Mesendoderm (in vitro differentiated cells): ENCODE results near the gene RAB5IF.

ENCODE experiments used
- DNase-seq: peaks from one replicate; pipeline ENCODE4 v3.0.0; 2013
- H2AK5ac ChIP-seq: 2 replicates; pipeline ENCODE4 v1.6.1; 2013; ENCODE audit warnings: low read length, inconsistent platforms
- H2BK120ac ChIP-seq: 2 replicates; pipeline ENCODE4 v1.6.1; 2013; ENCODE audit warnings: low read depth, mild to moderate bottlenecking, low read length, moderate library complexity, mixed read lengths
- H2BK15ac ChIP-seq: replicated peaks from 2 replicates; pipeline ENCODE4 v1.6.1; 2013; ENCODE audit warnings: low read depth, mild to moderate bottlenecking, moderate library complexity
- H2BK5ac ChIP-seq: 2 replicates; pipeline ENCODE4 v1.6.1; 2013; ENCODE audit warnings: low read length, inconsistent platforms
- H3K18ac ChIP-seq: 2 replicates; pipeline ENCODE4 v1.6.1; 2013; ENCODE audit warnings: mild to moderate bottlenecking, low read length, mixed read lengths
- H3K23ac ChIP-seq: one replicate; pipeline ENCODE4 v1.6.1; 2013; ENCODE audit warnings: low read length
- H3K27ac ChIP-seq: 2 replicates; pipeline ENCODE4 v1.5.1; 2013; ENCODE audit warnings: low read depth, mild to moderate bottlenecking, inconsistent platforms, low read length, moderate library complexity
- H3K27me3 ChIP-seq: 2 replicates; pipeline ENCODE4 v1.6.1; 2013; ENCODE audit warnings: low read length, control low read depth, mild to moderate bottlenecking, inconsistent platforms; ENCODE audit not compliant: insufficient read depth, poor library complexity
- H3K36me3 ChIP-seq: 2 replicates; pipeline ENCODE4 v1.6.1; 2013; ENCODE audit warnings: low read length, inconsistent platforms; ENCODE audit not compliant: control insufficient read depth, insufficient read depth
- H3K4ac ChIP-seq: one replicate; pipeline ENCODE4 v1.6.1; 2013; ENCODE audit warnings: low read depth, mild to moderate bottlenecking, low read length, moderate library complexity
- H3K4me1 ChIP-seq: 2 replicates; pipeline ENCODE4 v1.6.1; 2013; ENCODE audit warnings: low read depth, low read length, inconsistent platforms; ENCODE audit not compliant: control insufficient read depth
- H3K4me2 ChIP-seq: 2 replicates; pipeline ENCODE4 v1.6.1; 2013; ENCODE audit warnings: low read length
- H3K4me3 ChIP-seq: 2 replicates; pipeline ENCODE4 v1.5.1; 2013; ENCODE audit warnings: mild to moderate bottlenecking, low read length
- H3K56ac ChIP-seq: one replicate; pipeline ENCODE4 v1.6.1; 2013; ENCODE audit warnings: low read length
- H3K79me1 ChIP-seq: 2 replicates; pipeline ENCODE4 v1.6.1; 2013; ENCODE audit warnings: low read length, inconsistent platforms
- H3K79me2 ChIP-seq: 2 replicates; pipeline ENCODE4 v1.6.1; 2013; ENCODE audit warnings: mild to moderate bottlenecking, low read length; ENCODE audit not compliant: control insufficient read depth, insufficient read depth
- H3K9ac ChIP-seq: 2 replicates; pipeline ENCODE4 v1.6.1; 2013; ENCODE audit warnings: low read length, inconsistent platforms
- H4K5ac ChIP-seq: one replicate; pipeline ENCODE4 v1.6.1; 2013; ENCODE audit warnings: low read length
- H4K8ac ChIP-seq: one replicate; pipeline ENCODE4 v1.6.1; 2013; ENCODE audit warnings: low read depth, mild to moderate bottlenecking, control low read depth, low read length, moderate library complexity
- WGBS: extraction: QIAGEN DNeasy Blood & Tissue Kit; methylation state at CpG from one replicate; pipeline ENCODE4 v1.1.7; 2013; ENCODE audit warnings: low lambda C conversion rate, missing lambda C conversion rate; ENCODE audit not compliant: insufficient coverage; ENCODE audit errors: extremely low coverage; 5-methylcytosine and 5-hydroxymethylcytosine counted together

Gene RAB5IF

GRCh38 chr20:36647196-36648121 is 41.9 kb downstream of the RAB5IF start:
- no peaks in the 10 kb centered on the region for H3K79me2 ChIP-seq
- H2BK15ac ChIP-seq: no peak overlapping the region
- H3K27me3 ChIP-seq: no peaks in the 10 kb centered on the region
- no peak overlapping the region for H4K8ac ChIP-seq
- no CpG with 5 or more reads among the region's 8 CpGs for WGBS
- no peaks in the 10 kb centered on the region for H3K4me1 ChIP-seq
- H2BK5ac ChIP-seq: no peak overlapping the region
- no peak overlapping the region for H3K23ac ChIP-seq
- no peak overlapping the region for H3K4me3 ChIP-seq
- no peak overlapping the region for H3K27ac ChIP-seq
- H3K36me3 ChIP-seq: no peaks in the 10 kb centered on the region
- H3K56ac ChIP-seq: no peak overlapping the region
- no peak overlapping the region for H2AK5ac ChIP-seq
- H3K18ac ChIP-seq: no peak overlapping the region
- H4K5ac ChIP-seq: no peak overlapping the region
- H2BK120ac ChIP-seq: no peak overlapping the region
- DNase-seq: no peak
- H3K4ac ChIP-seq: no peak overlapping the region
- H3K79me1 ChIP-seq: no peaks in the 10 kb centered on the region
- H3K9ac ChIP-seq: no peak overlapping the region
- H3K4me2 ChIP-seq: no peak overlapping the region

DNA sequence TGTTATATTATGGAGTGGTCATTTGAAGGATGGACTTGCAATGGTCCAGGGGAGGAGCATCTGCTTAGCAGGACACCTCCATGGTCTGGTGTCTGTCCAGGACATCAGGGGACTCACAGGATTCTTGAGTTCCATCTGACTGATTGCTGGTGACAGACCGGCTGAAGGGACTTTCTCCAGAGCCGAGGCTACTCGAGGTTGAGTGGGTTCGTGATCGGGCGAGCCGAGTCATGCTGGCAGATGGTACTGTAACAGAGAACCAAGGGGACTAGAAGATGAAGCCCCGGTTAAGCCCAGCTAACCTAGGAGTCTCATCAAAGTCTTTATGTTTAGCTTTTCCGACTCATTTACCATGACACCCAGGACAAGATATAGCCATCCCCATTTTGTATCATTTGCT is 47.9 kb downstream of the RAB5IF start:
- Histone ChIP-seq H3K79me2 (no peaks in the 10 kb centered on the region), H2BK120ac (no peak overlapping the region), H3K18ac (no peak overlapping the region), H3K4me1 (no peaks in the 10 kb centered on the region), H2BK15ac (no peak overlapping the region), H3K4me3 (no peak overlapping the region), H3K79me1 (no peaks in the 10 kb centered on the region), H3K27me3 (no peaks in the 10 kb centered on the region), H2BK5ac (no peak overlapping the region), H3K27ac (no peak overlapping the region), H3K56ac (no peak overlapping the region), H3K9ac (no peak overlapping the region), H3K36me3 (no peaks in the 10 kb centered on the region), H3K4ac (no peak overlapping the region), H3K4me2 (no peak overlapping the region), H4K8ac (no peak overlapping the region), H4K5ac (no peak overlapping the region), H3K23ac (no peak overlapping the region), H2AK5ac (no peak overlapping the region)
- DNase-seq: no peak
- WGBS: no CpG with 5 or more reads among the region's 9 CpGs

- no CpG with 5 or more reads among the region's 8 CpGs for WGBS
- Histone ChIP-seq H3K79me2 (no peaks in the 10 kb centered on the region), H3K27ac (no peak overlapping the region), H3K27me3 (no peaks in the 10 kb centered on the region), H3K23ac (no peak overlapping the region), H3K18ac (no peak overlapping the region), H3K4me2 (no peak overlapping the region), H3K36me3 (no peaks in the 10 kb centered on the region), H4K5ac (no peak overlapping the region), H3K4me1 (no peaks in the 10 kb centered on the region), H2AK5ac (no peak overlapping the region), H2BK15ac (no peak overlapping the region), H2BK5ac (no peak overlapping the region), H3K9ac (no peak overlapping the region), H3K4me3 (no peak overlapping the region), H4K8ac (no peak overlapping the region), H3K56ac (no peak overlapping the region), H2BK120ac (no peak overlapping the region), H3K4ac (no peak overlapping the region), H3K79me1 (no peaks in the 10 kb centered on the region)
- no peak for DNase-seq
Measured at GRCh38 chr20:36654506-36654905, 48.9 kb downstream of the RAB5IF start.

DNA sequence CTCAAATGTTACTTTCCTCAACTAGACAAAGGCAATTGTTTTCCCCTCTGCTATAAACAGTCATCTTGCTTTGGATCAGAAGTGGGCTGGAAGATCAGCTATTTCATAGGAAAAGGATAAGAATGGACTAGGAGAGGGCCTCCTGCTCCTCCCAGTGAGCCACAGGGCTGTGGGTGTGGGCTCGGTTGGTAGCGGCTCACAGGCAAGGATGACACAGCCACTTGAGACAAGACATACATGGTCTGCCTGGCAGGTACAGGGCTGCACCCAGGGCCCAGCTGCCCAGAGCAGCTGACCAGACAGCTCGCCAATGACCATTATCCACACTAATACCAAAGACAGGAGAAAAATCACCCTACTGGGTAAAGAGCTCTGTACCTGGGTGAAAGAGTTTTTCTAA is 49.4 kb downstream of the RAB5IF start:
- H3K79me1 ChIP-seq: no peaks in the 10 kb centered on the region
- H3K4me2 ChIP-seq: no peak overlapping the region
- H4K5ac ChIP-seq: no peak overlapping the region
- H2AK5ac ChIP-seq: no peak overlapping the region
- no peak overlapping the region for H3K23ac ChIP-seq
- no peak overlapping the region for H3K4me3 ChIP-seq
- H3K79me2 ChIP-seq: no peaks in the 10 kb centered on the region
- H2BK120ac ChIP-seq: no peak overlapping the region
- no peaks in the 10 kb centered on the region for H3K4me1 ChIP-seq
- no peak overlapping the region for H2BK15ac ChIP-seq
- no peak overlapping the region for H3K18ac ChIP-seq
- H4K8ac ChIP-seq: no peak overlapping the region
- no peak overlapping the region for H3K27ac ChIP-seq
- no peak overlapping the region for H3K56ac ChIP-seq
- no peak for DNase-seq
- H3K4ac ChIP-seq: no peak overlapping the region
- no peaks in the 10 kb centered on the region for H3K36me3 ChIP-seq
- no peak overlapping the region for H3K9ac ChIP-seq
- no peaks in the 10 kb centered on the region for H3K27me3 ChIP-seq
- no CpG with 5 or more reads among the region's 3 CpGs for WGBS
- H2BK5ac ChIP-seq: no peak overlapping the region

GRCh38 chr20:36656733-36657132 is 51.2 kb downstream of the RAB5IF start:
- Histone ChIP-seq H2AK5ac (no peak overlapping the region), H2BK5ac (no peak overlapping the region), H3K27ac (no peak overlapping the region), H3K79me1 (no peaks in the 10 kb centered on the region), H4K8ac (no peak overlapping the region), H2BK120ac (no peak overlapping the region), H3K36me3 (no peaks in the 10 kb centered on the region), H3K23ac (no peak overlapping the region), H3K4me1 (no peaks in the 10 kb centered on the region), H3K4me2 (no peak overlapping the region), H3K9ac (no peak overlapping the region), H3K4ac (no peak overlapping the region), H3K4me3 (no peak overlapping the region), H3K56ac (no peak overlapping the region), H4K5ac (no peak overlapping the region), H2BK15ac (no peak overlapping the region), H3K79me2 (no peaks in the 10 kb centered on the region), H3K18ac (no peak overlapping the region), H3K27me3 (no peaks in the 10 kb centered on the region)
- WGBS: no CpG with 5 or more reads among the region's 4 CpGs
- no peak for DNase-seq

DNA sequence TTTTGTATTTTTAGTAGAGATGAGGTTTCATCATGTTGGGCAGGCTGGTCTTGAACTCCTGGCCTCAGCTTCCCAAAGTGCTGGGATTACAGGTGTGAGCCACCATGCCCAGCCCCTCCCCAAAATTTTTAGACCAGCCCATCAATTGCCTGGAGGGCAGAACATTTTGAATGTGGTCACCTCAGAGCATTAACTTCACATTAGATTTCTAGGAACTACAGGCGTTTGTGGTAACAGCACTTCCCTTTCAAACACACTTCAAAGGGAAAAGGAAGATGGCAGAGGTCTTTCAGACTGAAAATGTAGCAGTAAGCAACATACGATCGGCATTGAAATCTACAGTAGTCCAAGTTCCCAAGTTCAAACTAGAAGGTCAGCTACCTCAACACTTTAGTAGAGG is 52.7 kb downstream of the RAB5IF start:
- Histone ChIP-seq H3K4me2 (no peak overlapping the region), H3K4me1 (no peaks in the 10 kb centered on the region), H3K9ac (no peak overlapping the region), H3K27ac (no peak overlapping the region), H3K56ac (no peak overlapping the region), H4K8ac (no peak overlapping the region), H3K36me3 (no peaks in the 10 kb centered on the region), H2BK120ac (no peak overlapping the region), H3K27me3 (no peaks in the 10 kb centered on the region), H2BK15ac (no peak overlapping the region), H3K23ac (no peak overlapping the region), H3K4ac (no peak overlapping the region), H4K5ac (no peak overlapping the region), H3K79me1 (no peaks in the 10 kb centered on the region), H2AK5ac (no peak overlapping the region), H3K79me2 (no peaks in the 10 kb centered on the region), H3K4me3 (no peak overlapping the region), H3K18ac (no peak overlapping the region), H2BK5ac (no peak overlapping the region)
- no peak for DNase-seq
- no CpG with 5 or more reads among the region's 3 CpGs for WGBS
